ENCODE results near the gene NTN4. TPM values are rescaled to one million over a fixed set of nuclear protein-coding genes. Genes with fewer than 3 reads are reported as not detected.

Gene NTN4
- total RNA-seq, 1 donor from 2014 or later = 81.3 TPM

GRCh38 chr12:95653771-95654546 lies 136.6 kb downstream of the NTN4 start:
- Histone ChIP-seq H3K36me3 (ENCODE audit: control insufficient read depth, insufficient read depth, low read length) (no peaks in the 10 kb centered on the region), H3K27me3 (ENCODE audit: control insufficient read depth, insufficient read depth, low read length) (no peaks in the 10 kb centered on the region), H3K4me3 (ENCODE audit: low read depth, low read length) (no peak overlapping the region)
- DNase-seq (ENCODE audit: low read depth) = no peak
- TF ChIP-seq CTCF (IDR thresholded peaks at IDR 0.05; ENCODE audit: insufficient read depth, low read length, poor library complexity, severe bottlenecking) = no peak

- no peak overlapping the region for H3K4me3 ChIP-seq (ENCODE audit: low read depth, low read length)
- no peak for DNase-seq (ENCODE audit: low read depth)
- no peaks in the 10 kb centered on the region for H3K36me3 ChIP-seq (ENCODE audit: control insufficient read depth, insufficient read depth, low read length)
- TF ChIP-seq CTCF (IDR thresholded peaks at IDR 0.05; ENCODE audit: insufficient read depth, low read length, poor library complexity, severe bottlenecking) = no peak
- H3K27me3 ChIP-seq (ENCODE audit: control insufficient read depth, insufficient read depth, low read length) = no peaks in the 10 kb centered on the region
Measured at GRCh38 chr12:95651681-95652080, 138.9 kb downstream of the NTN4 start.

- Histone ChIP-seq H3K4me3 (ENCODE audit: low read depth, low read length) (no peak overlapping the region), H3K36me3 (ENCODE audit: control insufficient read depth, insufficient read depth, low read length) (no peaks in the 10 kb centered on the region), H3K27me3 (ENCODE audit: control insufficient read depth, insufficient read depth, low read length) (no peaks in the 10 kb centered on the region)
- DNase-seq (ENCODE audit: low read depth) = peak; percentile 85
- TF ChIP-seq CTCF (IDR thresholded peaks at IDR 0.05; ENCODE audit: insufficient read depth, low read length, poor library complexity, severe bottlenecking) = no peak
Measured at GRCh38 chr12:95648990-95649791, 141.4 kb downstream of the NTN4 start.

- TF ChIP-seq CTCF (IDR thresholded peaks at IDR 0.05; ENCODE audit: insufficient read depth, low read length, poor library complexity, severe bottlenecking) = no peak
- H3K36me3 ChIP-seq (ENCODE audit: control insufficient read depth, insufficient read depth, low read length) = no peaks in the 10 kb centered on the region
- no peaks in the 10 kb centered on the region for H3K27me3 ChIP-seq (ENCODE audit: control insufficient read depth, insufficient read depth, low read length)
- peak; percentile 56 for DNase-seq (ENCODE audit: low read depth)
- H3K4me3 ChIP-seq (ENCODE audit: low read depth, low read length) = no peak overlapping the region
Measured at GRCh38 chr12:95646781-95647190, 143.8 kb downstream of the NTN4 start.

GRCh38 chr12:95643256-95643655 lies 147.3 kb downstream of the NTN4 start:
- no peak for TF ChIP-seq CTCF (IDR thresholded peaks at IDR 0.05; ENCODE audit: insufficient read depth, low read length, poor library complexity, severe bottlenecking)
- Histone ChIP-seq H3K27me3 (ENCODE audit: control insufficient read depth, insufficient read depth, low read length) (no peaks in the 10 kb centered on the region), H3K4me3 (ENCODE audit: low read depth, low read length) (no peak overlapping the region), H3K36me3 (ENCODE audit: control insufficient read depth, insufficient read depth, low read length) (no peaks in the 10 kb centered on the region)
- DNase-seq (ENCODE audit: low read depth) = no peak
